WTC11 (cell line): ENCODE measurements around the gene TMEM205. TPM values are rescaled to one million over a fixed set of nuclear protein-coding genes. Genes with fewer than 3 reads are reported as not detected.

ENCODE experiments used
- CREB1 ChIP-seq: sonication (generic); formaldehyde crosslinking; IDR thresholded peaks from 2 replicates; pipeline ENCODE4 v1.8.0; 2023; ENCODE audit warnings: mild to moderate bottlenecking, missing genetic modification reagents
- CREM ChIP-seq: sonication (generic); formaldehyde crosslinking; IDR thresholded peaks from 2 replicates; pipeline ENCODE4 v1.8.1; 2022; ENCODE audit warnings: mild to moderate bottlenecking, missing genetic modification reagents, moderate library complexity
- CTCF ChIP-seq: fragments of 200-600 bp; IDR thresholded peaks from 2 replicates; pipeline ENCODE4 v1.8.0; 2022; ENCODE audit warnings: antibody characterized with exemption
- E2F1 ChIP-seq: sonication (generic); formaldehyde crosslinking; IDR thresholded peaks from 2 replicates; pipeline ENCODE4 v1.8.0; 2022; ENCODE audit warnings: mild to moderate bottlenecking, missing genetic modification reagents
- ELF4 ChIP-seq: sonication (generic); formaldehyde crosslinking; IDR thresholded peaks from 2 replicates; pipeline ENCODE4 v1.8.1; 2022; ENCODE audit warnings: low read depth, mild to moderate bottlenecking, moderate library complexity, missing genetic modification reagents
- EMX1 ChIP-seq: fragments of 250-450 bp; sonication (Bioruptor Pico); IDR thresholded peaks from 2 replicates; pipeline ENCODE4 v1.8.0; 2021; ENCODE audit warnings: mild to moderate bottlenecking
- FOXP4 ChIP-seq: sonication (generic); formaldehyde crosslinking; IDR thresholded peaks from 2 replicates; pipeline ENCODE4 v1.8.0; 2022; ENCODE audit warnings: mild to moderate bottlenecking, missing genetic modification reagents
- HMGA2 ChIP-seq: fragments of 250-450 bp; sonication (Bioruptor Pico); IDR thresholded peaks from 2 replicates; pipeline ENCODE4 v1.4.0; 2021; ENCODE audit warnings: mild to moderate bottlenecking, moderate library complexity
- IRF2 ChIP-seq: sonication (generic); formaldehyde crosslinking; IDR thresholded peaks from 2 replicates; pipeline ENCODE4 v1.8.0; 2022; ENCODE audit warnings: low read depth, missing genetic modification reagents, borderline replicate concordance
- JAZF1 ChIP-seq: fragments of 250-450 bp; sonication (Bioruptor Pico); IDR thresholded peaks from 2 replicates; pipeline ENCODE4 v1.9.0; 2021; ENCODE audit warnings: moderate library complexity, mild to moderate bottlenecking, inconsistent platforms
- JUN ChIP-seq: sonication (generic); formaldehyde crosslinking; IDR thresholded peaks from 2 replicates; pipeline ENCODE4 v1.8.0; 2023; ENCODE audit warnings: mild to moderate bottlenecking, missing genetic modification reagents
- NFYB ChIP-seq: sonication (generic); formaldehyde crosslinking; conservative IDR thresholded peaks from 2 replicates; pipeline ENCODE4 v1.8.0; 2022; ENCODE audit warnings: low read depth, missing genetic modification reagents
- PRDM15 ChIP-seq: sonication (generic); formaldehyde crosslinking; IDR thresholded peaks from 2 replicates; pipeline ENCODE4 v1.8.0; 2022; ENCODE audit warnings: missing genetic modification reagents
- PREB ChIP-seq: sonication (generic); formaldehyde crosslinking; IDR thresholded peaks from 2 replicates; pipeline ENCODE4 v1.8.1; 2022; ENCODE audit warnings: mild to moderate bottlenecking, missing genetic modification reagents, moderate library complexity, borderline replicate concordance
- SMAD4 ChIP-seq: sonication (generic); formaldehyde crosslinking; IDR thresholded peaks from 2 replicates; pipeline ENCODE4 v1.8.0; 2022; ENCODE audit warnings: mild to moderate bottlenecking, missing genetic modification reagents
- ZNF232 ChIP-seq: sonication (generic); formaldehyde crosslinking; IDR thresholded peaks from 2 replicates; pipeline ENCODE4 v1.8.0; 2022; ENCODE audit warnings: mild to moderate bottlenecking, missing genetic modification reagents
- ZNF281 ChIP-seq: sonication (generic); formaldehyde crosslinking; IDR thresholded peaks from 2 replicates; pipeline ENCODE4 v1.8.0; 2023; ENCODE audit warnings: mild to moderate bottlenecking, missing genetic modification reagents
- ZNF423 ChIP-seq: fragments of 250-450 bp; sonication (Bioruptor Pico); IDR thresholded peaks from 2 replicates; pipeline ENCODE4 v2.1.2; 2022; ENCODE audit warnings: mild to moderate bottlenecking, moderate library complexity
- ZNF532 ChIP-seq: fragments of 250-450 bp; sonication (Bioruptor Pico); IDR thresholded peaks from 2 replicates; pipeline ENCODE4 v1.9.0; 2021; ENCODE audit warnings: mild to moderate bottlenecking, borderline replicate concordance
- ZNF671 ChIP-seq: fragments of 250-450 bp; sonication (Bioruptor Pico); IDR thresholded peaks from 2 replicates; pipeline ENCODE4 v1.8.0; 2021; ENCODE audit warnings: mild to moderate bottlenecking
- total RNA-seq: library from RNA; stranded (reverse); gene quantifications from 3 replicates; pipeline ENCODE4 v1.2.3, GENCODE V29; 2021

TMEM205 gene
- total RNA-seq, 1 experiment from 2014 or later, result 69.9 TPM

GRCh38 chr19:11374433-11375142 is 28.5 kb upstream of the TMEM205 start, which contains the start of gene SWSAP1 (continued):
- TF ChIP-seq PREB (CRISPR knock-in tag) (no peak), NFYB (CRISPR knock-in tag) (peak; percentile 83), ELF4 (CRISPR knock-in tag) (no peak), JUN (CRISPR knock-in tag) (no peak), ZNF281 (CRISPR knock-in tag) (no peak), EMX1 (CRISPR knock-in tag) (no peak), ZNF671 (CRISPR knock-in tag) (no peak), CTCF (no peak), E2F1 (CRISPR knock-in tag) (no peak), ZNF532 (no peak), ZNF423 (CRISPR knock-in tag) (no peak), CREM (CRISPR knock-in tag) (no peak), CREB1 (peak; percentile 56; the same call in 1 of the 2 replicates), HMGA2 (no peak), JAZF1 (CRISPR knock-in tag) (no peak), IRF2 (CRISPR knock-in tag) (no peak), ZNF232 (CRISPR knock-in tag) (no peak), PRDM15 (CRISPR knock-in tag) (no peak), FOXP4 (CRISPR knock-in tag) (peak; percentile 60), SMAD4 (CRISPR knock-in tag) (no peak)
